Adipose tissue (tissue), 3 donors: ENCODE measurements around the gene S100A3. TPM values are rescaled to one million over a fixed set of nuclear protein-coding genes. Genes with fewer than 3 reads are reported as not detected.
"Not testable (repeated sequence)": the region's sequence is repeated elsewhere in the genome, so short reads cannot be mapped to it uniquely, and the experiment has no call there.

Experiments used
- H3K27ac ChIP-seq: one replicate; pipeline ENCODE4 v1.5.1; 2013; ENCODE audit warnings: low read depth, low read length
- WGBS, 3 donors: extraction: QIAGEN DNeasy Blood & Tissue Kit; methylation state at CpG; one replicate each; pipeline ENCODE4 v1.1.7; 2013; 5-methylcytosine and 5-hydroxymethylcytosine counted together
- polyA plus RNA-seq, 3 donors: library from polyadenylated mRNA; stranded (reverse); fragments of 200-250 nt; gene quantifications; one replicate each; pipeline ENCODE4 v1.2.3, GENCODE V29; 2013
- donor health status: healthy with polysubstance abuse.
- donor health status: Bipolar disorder and iron deficiency.
- donor health status: healthy.

Gene S100A3
- polyA plus RNA-seq, 3 donors: 0.37 to 7.2 (median 7.0) TPM

DNA sequence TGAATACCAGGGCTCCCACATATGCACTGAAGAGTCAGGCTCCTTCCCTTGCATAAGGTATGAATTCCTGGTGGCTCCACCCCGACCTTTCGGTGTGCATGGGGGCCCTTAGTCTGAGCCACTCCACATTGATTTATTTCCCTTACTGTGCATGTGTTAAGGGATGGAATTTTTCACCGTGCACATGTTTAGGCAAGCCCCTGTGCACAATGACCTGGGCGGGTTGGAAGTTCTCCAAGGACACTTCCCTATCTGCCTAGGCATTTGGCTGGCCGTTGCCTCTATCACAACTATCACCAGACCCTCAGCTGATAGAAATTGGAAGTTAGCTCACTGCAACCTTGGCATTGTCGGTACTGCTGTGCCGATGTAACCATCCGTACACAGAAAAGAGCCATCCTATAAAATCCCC, 22.9 kb downstream of the S100A3 start:
- no peak overlapping the region for H3K27ac ChIP-seq
- WGBS, 3 donors: 28 to 50% (median 38%) methylated on average over 8 of the region's 8 CpGs

DNA sequence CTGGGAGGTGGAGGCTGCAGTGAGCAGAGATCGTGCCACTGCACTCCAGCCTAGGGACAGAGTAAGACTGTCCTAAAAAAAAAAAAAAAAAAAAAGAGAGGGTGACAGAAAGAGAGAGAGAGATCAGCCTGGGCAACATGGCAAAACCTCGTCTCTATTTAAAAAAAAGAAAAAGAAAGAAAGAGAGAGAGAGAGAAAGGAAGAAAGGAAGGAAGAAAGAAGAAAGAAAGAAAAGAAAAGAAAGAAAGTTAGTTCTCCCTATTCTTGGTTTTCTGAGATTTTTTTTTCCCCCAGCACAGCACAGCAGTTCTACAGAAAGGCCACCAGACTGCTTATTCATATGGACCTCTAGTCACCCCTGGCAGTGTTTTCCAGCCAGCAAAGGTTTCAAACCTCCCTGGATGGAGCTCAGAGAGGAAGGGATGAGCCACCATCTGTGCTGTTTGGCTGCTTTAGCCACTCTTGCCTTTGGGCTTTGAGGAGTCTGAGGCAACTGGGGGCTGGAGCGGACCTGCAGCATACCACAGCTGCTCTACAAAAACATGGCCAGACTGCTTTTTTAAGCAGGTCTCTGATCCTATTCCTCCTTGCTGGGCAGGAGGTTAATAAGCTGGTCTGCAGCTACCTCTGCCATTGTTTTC, 23.9 kb downstream of the S100A3 start:
- 47 to 57% (median 50%) methylated on average over 3 of the region's 3 CpGs for WGBS, 3 donors
- H3K27ac ChIP-seq: no peak overlapping the region

DNA sequence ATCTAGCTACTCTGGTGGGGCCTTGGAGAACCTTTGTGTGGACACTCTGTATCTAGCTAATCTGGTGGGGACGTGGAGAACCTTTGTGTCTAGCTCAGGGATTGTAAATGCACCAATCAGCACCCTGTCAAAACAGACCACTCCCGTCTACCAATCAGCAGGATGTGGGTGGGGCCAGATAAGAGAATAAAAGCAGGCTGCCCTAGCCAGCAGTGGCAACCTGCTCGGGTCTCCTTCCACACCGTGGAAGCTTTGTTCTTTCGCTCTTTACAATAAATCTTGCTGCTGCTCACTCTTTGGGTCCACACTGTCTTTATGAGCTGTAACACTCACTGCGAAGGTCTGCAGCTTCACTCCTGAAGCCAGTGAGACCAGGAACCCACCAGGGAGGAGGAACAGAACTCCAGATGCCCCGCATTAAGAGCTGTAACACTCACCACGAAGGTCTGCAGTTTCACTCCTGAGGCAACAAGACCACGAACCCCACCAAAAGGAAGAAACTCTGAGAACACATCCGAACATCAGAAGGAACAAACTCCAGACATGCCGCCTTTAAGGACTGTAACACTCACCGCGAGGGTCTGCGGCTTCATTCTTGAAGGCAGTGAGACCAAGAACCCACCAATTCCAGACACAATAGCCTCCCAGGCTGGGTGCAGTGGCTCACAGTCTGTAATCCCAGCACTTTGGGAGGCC, 26.6 kb downstream of the S100A3 start:
- H3K27ac ChIP-seq: not testable (repeated sequence)
- 75 to 77% (median 76%) methylated on average over 13 to 14 of the region's 14 CpGs for WGBS, 3 donors

DNA sequence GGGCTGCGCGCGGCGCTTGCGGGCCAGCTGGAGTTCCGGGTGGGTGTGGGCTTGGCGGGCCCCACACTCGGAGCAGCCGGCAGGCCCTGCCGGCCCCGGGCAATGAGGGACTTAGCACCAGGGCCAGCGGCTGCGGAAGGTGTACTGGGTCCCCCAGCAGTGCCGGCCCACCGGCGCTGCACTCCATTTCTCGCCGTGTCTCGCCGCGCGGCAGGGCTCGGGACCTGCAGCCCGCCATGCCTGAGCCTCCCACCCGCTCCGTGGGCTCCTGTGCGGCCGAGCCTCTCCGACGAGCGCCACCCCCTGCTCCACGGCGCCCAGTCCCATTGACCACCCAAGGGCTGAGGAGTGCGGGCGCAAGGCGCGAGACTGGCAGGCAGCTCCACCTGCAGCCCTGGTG, 27.2 kb downstream of the S100A3 start:
- WGBS, 3 donors: 97 to 98% (median 97%) methylated on average over 30 to 37 of the region's 37 CpGs
- not testable (repeated sequence) for H3K27ac ChIP-seq

DNA sequence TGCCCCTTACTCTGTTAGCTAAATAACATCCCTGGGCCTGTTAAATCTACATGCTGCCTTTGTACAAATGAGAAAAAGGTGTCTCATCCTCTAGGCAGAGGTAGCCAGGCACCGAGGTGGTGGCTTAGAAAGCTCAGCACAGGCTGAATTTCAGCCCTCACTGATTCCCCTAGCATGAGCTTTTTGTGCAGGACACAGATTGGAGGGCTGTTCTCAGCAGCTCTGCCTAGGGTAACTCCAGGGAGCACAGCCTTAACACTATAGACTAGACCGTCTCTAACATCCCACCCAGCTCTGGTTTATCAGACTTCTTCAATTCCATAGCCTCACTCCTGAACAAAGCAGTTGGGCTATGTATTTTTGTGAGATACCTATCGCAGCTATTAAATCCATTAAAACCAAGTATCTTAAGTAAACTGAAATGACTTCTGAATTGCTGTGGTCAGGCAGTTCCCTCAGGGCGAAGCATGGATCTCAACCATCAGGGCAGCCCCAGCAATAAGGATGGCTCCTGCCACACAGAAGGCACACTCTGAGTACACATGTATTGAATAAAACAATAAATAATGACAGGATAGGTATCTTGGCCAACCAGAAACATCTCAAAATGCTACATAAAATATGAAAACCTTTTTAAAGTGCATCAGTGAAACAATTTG, 28.1 kb downstream of the S100A3 start:
- 86 to 97% (median 97%) methylated on average over 4 of the region's 4 CpGs for WGBS, 3 donors
- no peak overlapping the region for H3K27ac ChIP-seq

DNA sequence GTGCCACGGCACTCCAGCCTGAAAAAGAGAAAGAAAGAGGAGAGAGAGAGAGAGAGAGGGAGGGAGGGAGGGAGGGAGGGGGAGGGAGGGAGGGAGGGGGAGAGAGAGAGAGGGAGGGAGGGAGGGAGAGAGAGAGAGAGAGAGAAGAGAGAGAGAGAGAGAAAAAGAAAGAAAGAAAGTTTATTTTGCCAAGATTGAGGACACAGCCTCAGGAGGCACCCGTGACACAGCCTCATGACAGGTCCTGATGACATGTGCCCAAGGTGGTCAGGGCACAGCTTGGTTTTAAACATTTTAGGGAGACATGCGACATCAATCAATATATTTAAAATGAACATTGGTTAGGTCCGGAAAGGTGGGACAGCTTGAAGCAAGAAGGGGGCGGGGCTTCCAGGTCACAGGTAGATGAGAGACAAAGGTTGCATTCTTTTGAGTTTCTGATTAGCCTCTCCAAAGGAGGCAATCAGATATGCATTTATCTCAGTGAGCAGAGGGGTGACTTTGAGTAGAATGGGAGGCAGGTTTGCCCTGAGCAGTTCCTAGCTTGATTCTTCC, 28.8 kb downstream of the S100A3 start:
- 43 to 90% (median 84%) methylated on average over 4 to 5 of the region's 5 CpGs for WGBS, 3 donors
- not testable (repeated sequence) for H3K27ac ChIP-seq

DNA sequence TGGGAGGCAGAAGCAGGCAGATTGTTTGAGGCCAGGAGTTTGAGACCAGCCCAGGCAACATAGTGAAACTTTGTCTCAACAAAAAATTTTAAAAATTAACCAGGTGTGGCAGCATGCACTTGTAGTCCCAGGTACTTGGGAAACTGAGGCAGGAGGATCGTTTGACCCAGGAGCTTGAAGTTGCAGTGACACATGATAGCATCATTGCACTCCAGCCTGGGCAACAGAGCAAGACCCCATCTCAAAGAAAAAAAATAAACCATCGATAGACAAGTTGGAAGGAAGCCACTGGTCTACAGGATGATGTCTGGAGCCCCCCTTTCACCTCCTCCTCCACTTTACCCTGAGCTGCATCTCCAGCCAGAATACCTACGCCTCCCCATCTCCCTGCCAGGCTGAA, 29.8 kb downstream of the S100A3 start:
- H3K27ac ChIP-seq: no peak overlapping the region
- 74 to 92% (median 89%) methylated on average over 3 of the region's 3 CpGs for WGBS, 3 donors

DNA sequence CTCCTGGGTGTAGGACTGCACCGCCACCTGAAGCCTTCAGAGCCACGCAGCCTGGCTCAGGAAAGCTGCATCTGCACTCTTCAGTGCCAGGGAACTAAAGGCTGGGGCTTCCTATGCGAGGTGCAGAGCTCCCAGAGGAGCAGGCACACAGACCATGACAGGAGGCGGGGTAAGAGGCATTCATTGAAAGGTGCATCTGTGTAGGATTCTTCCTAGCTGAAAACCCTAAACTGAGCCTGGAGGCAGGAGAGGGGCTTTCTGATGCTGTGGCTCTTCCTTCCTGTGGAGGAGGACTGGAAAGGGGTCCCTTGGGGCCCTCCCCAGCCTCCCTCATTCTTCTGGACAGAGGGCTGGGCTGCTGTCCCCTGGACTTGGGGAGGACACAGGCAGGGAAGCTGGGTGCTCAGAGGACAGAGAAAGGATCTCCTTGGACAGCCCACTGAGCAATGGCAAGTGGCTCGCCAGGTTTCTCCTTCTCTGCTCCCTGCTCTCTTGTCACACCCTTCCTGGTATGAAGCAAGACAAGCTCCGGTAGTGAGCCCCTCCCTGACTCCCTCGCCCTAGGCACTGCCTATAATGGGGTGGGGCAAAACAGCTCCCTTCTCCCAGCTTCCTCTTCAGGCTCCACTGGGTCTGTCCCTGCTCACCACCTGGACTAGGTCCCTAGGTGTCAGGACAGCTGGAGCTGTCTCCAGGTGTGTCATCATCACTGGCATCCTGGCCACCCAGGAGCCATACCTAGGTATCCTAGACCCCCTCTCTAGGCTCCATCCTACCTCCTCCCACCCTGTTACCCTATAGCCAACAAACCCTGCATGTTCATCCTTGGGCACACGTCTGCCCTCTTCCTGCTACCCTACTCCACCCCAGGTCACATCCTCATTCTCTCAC, 33.3 kb downstream of the S100A3 start:
- H3K27ac ChIP-seq: no peak overlapping the region

DNA sequence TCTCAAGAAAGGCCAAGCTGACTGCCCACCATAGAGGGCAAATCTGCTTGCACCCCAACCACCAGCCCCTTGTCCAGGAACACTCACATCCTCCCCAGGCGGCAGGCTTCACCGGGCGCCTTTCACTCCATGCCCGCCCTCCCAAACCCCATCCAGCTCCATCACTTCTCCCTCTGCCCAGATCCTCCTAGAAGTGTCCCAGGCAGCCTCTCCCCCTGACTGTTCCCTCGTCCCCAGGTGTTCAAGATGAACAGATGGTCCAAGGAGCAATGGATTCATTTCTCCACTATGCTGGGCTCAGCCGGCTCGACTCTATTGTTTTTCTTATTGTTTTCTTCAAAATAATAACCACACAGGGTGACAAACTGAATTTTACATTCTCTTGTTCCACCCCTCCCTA, 35.4 kb downstream of the S100A3 start:
- 90 to 98% (median 95%) methylated on average over 7 of the region's 7 CpGs for WGBS, 3 donors

More for the DNA sequence above, 33.3 kb downstream of the S100A3 start:
- WGBS, 3 donors: 37 to 51% (median 44%) methylated on average over 8 of the region's 8 CpGs

DNA sequence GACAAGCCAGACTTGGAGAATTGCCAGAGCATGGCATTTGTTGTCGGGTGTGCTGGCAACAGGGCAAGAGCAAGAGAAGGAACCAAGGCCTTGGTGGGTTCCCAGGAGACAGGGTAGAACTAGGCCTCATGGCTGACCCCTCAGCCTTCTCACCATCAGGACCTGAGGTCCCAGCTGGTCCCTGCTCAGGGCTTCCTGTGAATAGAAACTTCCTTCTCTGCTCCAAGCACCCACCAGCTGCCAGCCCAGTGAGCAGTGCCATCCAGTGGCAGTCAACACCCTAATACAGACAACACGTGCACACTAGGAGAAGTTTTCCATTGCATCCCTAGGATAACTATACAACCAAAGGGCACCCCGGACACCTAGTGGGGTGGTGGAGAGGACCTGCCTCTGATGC, 36.0 kb downstream of the S100A3 start:
- 52 to 69% (median 64%) methylated on average over 3 of the region's 3 CpGs for WGBS, 3 donors
- H3K27ac ChIP-seq: no peak overlapping the region

More for the DNA sequence above, 35.4 kb downstream of the S100A3 start:
- no peak overlapping the region for H3K27ac ChIP-seq

DNA sequence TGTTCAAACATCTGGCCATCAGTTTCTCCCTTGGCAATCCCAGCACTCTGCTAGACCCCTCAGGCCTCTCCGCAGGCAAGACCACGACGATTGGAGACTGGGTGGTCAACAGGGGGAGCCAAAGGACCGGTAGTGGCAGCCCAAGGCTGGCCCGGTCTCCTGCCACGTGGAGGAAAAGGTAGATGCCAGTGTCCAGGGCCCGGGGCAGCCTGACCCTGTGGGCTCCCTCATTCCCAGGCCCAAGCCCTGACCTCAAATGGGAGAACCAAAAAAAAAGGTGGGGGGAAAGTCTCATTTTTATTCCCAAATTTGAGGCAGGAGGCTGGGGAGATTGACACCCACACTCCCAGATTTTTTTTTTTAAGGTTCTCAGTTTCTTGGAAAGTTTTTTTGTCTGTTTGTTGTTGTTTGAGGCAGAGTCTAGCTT, 38.1 kb downstream of the S100A3 start:
- no peak overlapping the region for H3K27ac ChIP-seq
- whole genome bisulfite sequencing, 3 donors: 0 to 2% (median 1%) methylated on average over 7 of the region's 7 CpGs

DNA sequence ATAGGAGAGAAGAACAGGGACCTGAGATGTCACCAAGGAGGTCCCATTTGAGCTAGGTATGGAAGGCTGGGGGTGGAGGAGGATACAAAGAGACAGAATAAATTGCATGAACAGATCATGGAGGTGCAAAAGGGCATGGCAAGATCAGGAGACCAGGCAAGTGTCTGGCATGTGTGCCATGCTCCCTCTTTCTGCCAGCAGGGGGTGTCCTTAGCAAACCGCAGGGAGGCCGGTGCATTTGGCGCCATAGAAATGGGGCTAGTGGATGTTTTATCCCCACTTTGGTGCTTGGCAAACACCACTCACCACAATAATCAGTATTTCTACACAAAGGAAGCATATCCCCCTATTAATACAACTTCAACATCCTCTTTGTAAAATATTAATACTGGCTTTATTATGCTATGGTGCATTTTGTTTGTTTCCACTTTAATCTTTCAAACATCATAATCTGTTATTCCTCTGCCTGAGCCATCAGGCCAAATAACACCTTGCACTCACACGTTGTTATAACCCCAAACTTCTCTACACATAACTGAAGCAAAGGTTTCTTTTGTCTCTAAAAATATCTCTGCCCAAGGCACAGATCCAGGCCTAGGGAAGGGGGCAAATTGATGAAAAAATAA, 39.2 kb downstream of the S100A3 start:
- WGBS, 3 donors: 73 to 86% (median 76%) methylated on average over 4 of the region's 4 CpGs
- H3K27ac ChIP-seq: no peak overlapping the region

DNA sequence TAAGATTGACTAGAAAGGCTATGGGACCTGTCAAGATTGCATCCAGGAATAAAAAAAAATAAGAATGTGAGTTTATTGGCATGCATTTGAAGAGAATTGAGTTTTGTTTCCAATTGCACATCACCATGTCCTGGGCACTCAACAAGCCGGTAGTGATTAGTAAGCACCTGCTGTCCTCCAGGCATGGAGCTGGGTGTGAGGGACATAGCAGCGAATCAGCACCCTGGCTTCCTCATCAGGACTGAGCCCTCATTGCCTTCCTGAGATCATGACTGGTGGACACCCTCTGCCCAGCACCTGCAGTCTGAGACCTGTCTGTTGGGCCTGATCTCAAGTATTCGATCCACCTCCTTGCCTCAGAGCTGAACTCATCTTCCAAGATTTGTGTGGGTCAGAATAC, 40.0 kb downstream of the S100A3 start:
- WGBS, 3 donors: 89 to 96% (median 90%) methylated on average over 3 of the region's 3 CpGs
- no peak overlapping the region for H3K27ac ChIP-seq

DNA sequence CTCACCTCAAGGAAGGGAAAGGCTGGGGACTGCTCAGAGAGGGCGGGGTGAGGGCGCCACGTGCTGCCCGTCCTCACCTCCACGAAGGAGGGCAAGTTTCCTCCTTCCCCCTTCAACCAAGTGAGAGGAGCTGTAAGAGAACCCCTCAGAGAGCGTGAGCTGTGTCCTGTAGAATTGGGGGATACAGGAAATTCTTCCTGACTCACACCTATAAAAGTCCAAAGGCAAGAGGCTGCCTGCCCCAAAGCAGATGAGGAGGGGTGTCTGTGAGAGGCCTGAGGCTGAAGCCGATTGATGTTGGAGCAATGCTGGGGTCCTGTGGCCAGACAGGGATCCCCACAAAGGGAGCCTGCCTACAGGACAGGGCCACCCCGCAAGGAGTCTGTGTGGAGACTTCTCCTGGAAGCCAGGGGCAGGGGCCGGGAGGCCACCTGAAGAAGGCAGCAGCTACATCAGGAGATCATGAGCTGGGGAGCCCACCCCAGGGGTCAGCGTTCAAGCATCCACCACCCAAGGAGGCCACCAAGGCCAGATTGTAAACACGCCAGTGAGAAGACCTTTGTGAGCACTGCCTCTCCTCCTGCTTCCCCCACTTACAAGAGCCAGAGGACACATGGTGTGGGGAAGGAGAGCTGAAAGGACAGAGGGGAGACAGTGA, 41.0 kb downstream of the S100A3 start:
- WGBS, 3 donors: 78 to 86% (median 83%) methylated on average over 11 of the region's 11 CpGs

DNA sequence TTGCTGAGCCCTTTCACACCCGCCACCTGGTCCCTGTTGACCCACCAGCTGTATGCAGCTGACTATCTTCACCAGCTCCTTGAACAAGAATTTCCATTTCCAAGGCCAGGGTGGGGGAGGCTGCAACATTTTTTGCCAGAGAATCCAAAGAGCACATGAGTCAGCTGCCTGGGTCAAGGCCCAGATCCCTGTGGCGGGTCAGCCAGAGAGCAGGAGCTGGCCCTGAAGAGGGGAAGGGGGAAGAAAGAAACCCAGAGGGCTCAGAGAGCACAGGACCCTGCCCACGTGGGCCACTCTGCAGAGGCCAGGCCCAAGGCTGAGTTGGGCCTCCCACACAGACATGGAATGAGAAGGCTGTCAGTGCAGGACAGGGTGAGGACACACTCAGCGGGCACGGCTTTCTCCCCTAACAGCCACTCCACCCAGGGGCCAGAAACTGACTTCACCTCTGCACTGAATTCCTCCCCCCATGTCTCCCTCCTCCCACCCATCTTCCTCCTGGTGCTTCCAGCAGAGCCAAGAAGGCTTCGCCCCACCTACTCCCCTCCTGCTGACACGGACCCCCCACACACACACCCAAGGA, 42.1 kb downstream of the S100A3 start:
- peak overlapping the region; percentile 63 for H3K27ac ChIP-seq
- 49 to 55% (median 52%) methylated on average over 7 of the region's 7 CpGs for WGBS, 3 donors

More for the DNA sequence above, 41.0 kb downstream of the S100A3 start:
- no peak overlapping the region for H3K27ac ChIP-seq

DNA sequence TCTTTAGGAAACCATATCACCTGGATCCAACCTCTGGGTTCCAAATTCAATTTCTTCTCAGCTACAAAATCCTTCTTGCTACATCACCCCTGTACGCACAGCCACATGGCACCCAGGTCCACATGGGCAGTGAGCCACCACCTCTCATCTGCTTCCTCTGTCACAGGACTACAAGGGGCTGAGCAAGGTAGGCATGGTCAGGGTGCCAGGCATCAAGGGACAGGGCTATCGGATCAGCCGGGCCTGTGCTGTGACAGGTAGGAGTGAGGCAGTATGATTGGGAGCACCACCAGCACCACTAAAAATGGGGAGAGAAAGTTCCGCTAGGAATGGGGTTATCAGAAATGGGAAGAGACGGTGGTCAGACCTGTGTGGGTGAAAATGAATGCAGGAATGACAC, 42.7 kb downstream of the S100A3 start:
- H3K27ac ChIP-seq: peak overlapping the region; percentile 73
- 73 to 83% (median 81%) methylated on average over 5 of the region's 5 CpGs for WGBS, 3 donors

DNA sequence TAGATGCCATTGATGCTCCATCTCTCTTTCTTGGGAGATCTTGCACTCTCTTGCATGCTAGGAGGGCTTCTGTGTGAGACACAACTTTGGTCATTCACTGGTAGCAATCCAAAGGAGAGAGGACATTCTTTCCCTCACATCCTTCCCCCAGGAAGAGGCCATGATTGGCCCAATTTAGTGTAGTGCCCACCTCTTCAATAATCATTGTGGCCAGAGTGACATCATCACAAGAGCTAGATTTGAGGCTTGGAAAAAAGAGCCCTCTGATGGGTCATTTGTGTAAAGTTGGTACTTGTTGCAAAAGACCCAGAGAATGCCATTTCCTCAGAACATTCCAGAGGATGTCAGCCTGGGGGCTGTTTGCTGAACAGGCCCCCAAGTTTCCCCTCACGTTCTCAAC, 43.5 kb downstream of the S100A3 start:
- no peak overlapping the region for H3K27ac ChIP-seq
- 89 to 94% (median 92%) methylated on average over 1 of the region's 1 CpG for WGBS, 3 donors
